Lung (tissue), 12 donors: ENCODE data around the gene ARHGEF2. TPM values are rescaled to one million over a fixed set of nuclear protein-coding genes. Genes with fewer than 3 reads are reported as not detected.

ENCODE experiments used
- ATAC-seq: fragments of 200-7000 bp; cut with Tn5 transposase; one replicate; pipeline ENCODE4 v1.9.1; 2020; ENCODE audit warnings: moderate number of reproducible peaks; ENCODE audit not compliant: insufficient read depth, low FRiP score
- DNase-seq, 3 donors: peaks; one replicate each; pipeline ENCODE4 v3.0.0-alpha.2; 2013 to 2017
- H3K27ac ChIP-seq, 2 donors: one replicate each; pipeline ENCODE4 v1.5.1; 2013; ENCODE audit warnings: mild to moderate bottlenecking in 2 of 2, moderate library complexity in 2 of 2, control low read depth in 1 of 2, inconsistent platforms in 1 of 2, low read depth in 1 of 2, low read length in 1 of 2
- H3K27me3 ChIP-seq, 3 donors: one replicate each; pipeline ENCODE4 v1.5.1; 2013; ENCODE audit warnings: low read length in 2 of 3; ENCODE audit not compliant: control insufficient read depth in 3 of 3, insufficient read depth in 3 of 3
- H3K36me3 ChIP-seq, 4 donors: one replicate each; pipeline ENCODE4 v1.5.1; 2013; ENCODE audit warnings: low read length in 4 of 4, mild to moderate bottlenecking in 1 of 4, moderate library complexity in 1 of 4; ENCODE audit not compliant: control insufficient read depth in 4 of 4, insufficient read depth in 4 of 4
- H3K4me1 ChIP-seq, 5 donors: one replicate each; pipeline ENCODE4 v1.5.1; 2013; ENCODE audit warnings: low read length in 5 of 5, mild to moderate bottlenecking in 2 of 5, moderate library complexity in 1 of 5; ENCODE audit not compliant: control insufficient read depth in 5 of 5, insufficient read depth in 5 of 5
- H3K4me3 ChIP-seq: one replicate; pipeline ENCODE4 v1.5.1; 2013; ENCODE audit warnings: mild to moderate bottlenecking, control low read depth, moderate library complexity
- H3K9ac ChIP-seq, 2 donors: one replicate each; pipeline ENCODE4 v1.5.1; 2013; ENCODE audit warnings: low read length in 2 of 2, control low read depth in 1 of 2; ENCODE audit not compliant: insufficient read depth in 1 of 2
- H3K9me3 ChIP-seq, 4 donors: one replicate each; pipeline ENCODE4 v1.5.1; 2013; ENCODE audit warnings: low read length in 3 of 4, mild to moderate bottlenecking in 1 of 4, moderate library complexity in 1 of 4; ENCODE audit not compliant: control insufficient read depth in 4 of 4, insufficient read depth in 3 of 4
- CTCF ChIP-seq: IDR thresholded peaks from 2 replicates; pipeline ENCODE4 v1.5.1; 2012; ENCODE audit warnings: mild to moderate bottlenecking; ENCODE audit errors: control extremely low read depth, extremely low read depth
- WGBS, 2 donors: extraction: QIAGEN DNeasy Blood & Tissue Kit; methylation state at CpG; one replicate each; pipeline ENCODE4 v1.1.7; 2013; 5-methylcytosine and 5-hydroxymethylcytosine counted together
- polyA plus RNA-seq, 2 donors: library from polyadenylated mRNA; stranded (reverse); fragments of 200-250 nt; gene quantifications; one replicate each; pipeline ENCODE4 v1.2.1, GENCODE V29; 2013
- total RNA-seq, 2 donors: library from RNA; depleted of rRNA in 1 of 2; stranded (reverse); fragments of >200 nt in 1 of 2; gene quantifications; one replicate each; pipeline ENCODE4 v1.2.1, GENCODE V29; 2014 to 2021
- donor health status: control.
- donor health status: control.
- donor health status: Bipolar disorder and iron deficiency.
- donor health status: healthy.
- donor health status: DM: yes; HTN: yes; CAD: no.

Gene ARHGEF2
- total and polyA plus RNA-seq, 4 donors: 72.0 to 289 (median 120) TPM

DNA sequence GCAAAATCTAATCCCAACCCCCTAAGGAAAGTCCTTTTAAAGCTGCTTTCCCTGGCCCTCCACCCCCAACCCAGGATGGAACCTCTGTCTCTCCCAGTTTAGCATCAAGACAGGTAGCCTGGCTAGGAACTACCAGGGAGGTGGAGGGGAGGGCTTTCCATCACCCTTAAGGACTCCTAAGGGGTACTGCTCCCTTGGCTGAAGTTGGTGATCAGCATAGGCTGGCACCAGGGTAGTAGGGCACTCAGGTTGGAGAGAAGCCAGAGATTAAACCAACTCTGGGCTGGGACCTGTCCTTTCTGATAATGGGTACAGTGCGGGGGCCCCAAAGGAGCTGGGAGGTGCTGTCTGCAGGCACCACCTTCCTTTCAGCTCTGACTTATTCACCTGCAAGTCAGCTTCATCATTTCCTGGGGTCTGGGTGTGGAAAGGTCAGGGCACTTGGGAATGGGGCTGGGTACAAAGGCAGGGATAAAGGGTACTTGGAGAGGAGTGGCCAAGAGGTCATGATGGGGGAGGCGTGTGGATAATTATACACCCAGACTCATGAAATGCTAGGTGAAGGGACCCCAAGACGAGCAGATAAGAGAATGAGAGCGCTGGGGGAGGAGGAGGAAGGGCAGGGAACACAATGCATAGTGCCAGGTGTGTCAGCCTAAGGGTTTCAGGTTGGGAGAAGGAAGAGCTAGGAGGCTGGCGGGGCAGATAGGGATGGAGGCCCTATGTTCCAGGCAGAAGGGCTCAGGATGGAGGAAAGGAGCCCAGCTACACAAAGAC lies 1.2 kb downstream of the ARHGEF2 start:
- Histone ChIP-seq H3K27me3 (no peaks in the 10 kb centered on the region), H3K9ac (peak overlapping the region; percentile 46 to 81), H3K27ac (peak overlapping the region; percentile 89 to 97), H3K4me1 (peaks cover 30 to 74% (median 41%) of the 10 kb centered on the region in 5 donors), H3K4me3 (peak overlapping the region; percentile 88), H3K36me3 (peaks cover 0 to 6% (median 0%) of the 10 kb centered on the region in 4 donors), H3K9me3 (no peaks in the 10 kb centered on the region)
- 1 to 2% methylated on average over 5 of the region's 5 CpGs for WGBS, 2 donors
- DNase-seq (no peak), ATAC-seq (no peak)
- no peak for TF ChIP-seq CTCF

- no peaks in the 10 kb centered on the region for H3K9me3 ChIP-seq
- DNase-seq: peak; percentile 93 to 96 (median 96)
- H3K4me1 ChIP-seq: peaks cover 30 to 74% (median 37%) of the 10 kb centered on the region in 5 donors
- ATAC-seq: no peak
- H3K4me3 ChIP-seq: peak overlapping the region; percentile 88
- 1 to 2% methylated on average over 14 of the region's 14 CpGs for WGBS, 2 donors
- peak overlapping the region; percentile 89 to 97 for H3K27ac ChIP-seq
- no peak for TF ChIP-seq CTCF
- H3K9ac ChIP-seq: peak overlapping the region; percentile 39 to 81
- no peaks in the 10 kb centered on the region for H3K27me3 ChIP-seq
- peaks cover 0 to 5% (median 0%) of the 10 kb centered on the region in 4 donors for H3K36me3 ChIP-seq
Observed at GRCh38 chr1:155976062-155976912, 2.1 kb downstream of the ARHGEF2 start.

- peak overlapping the region; percentile 89 to 97 for H3K27ac ChIP-seq
- TF ChIP-seq CTCF: no peak
- no peaks in the 10 kb centered on the region for H3K27me3 ChIP-seq
- WGBS, 2 donors: 6 to 11% methylated on average over 4 of the region's 4 CpGs
- H3K9ac ChIP-seq: peak overlapping the region; percentile 39 to 81
- no peaks in the 10 kb centered on the region for H3K9me3 ChIP-seq
- no peak for DNase-seq
- no peak for ATAC-seq
- peaks cover 29 to 75% (median 35%) of the 10 kb centered on the region in 5 donors for H3K4me1 ChIP-seq
- H3K36me3 ChIP-seq: peaks cover 0 to 5% (median 0%) of the 10 kb centered on the region in 4 donors
- H3K4me3 ChIP-seq: peak overlapping the region; percentile 88
Observed at GRCh38 chr1:155975375-155976061, 2.8 kb downstream of the ARHGEF2 start.
